ENCODE data around the gene FABP7. TPM values are rescaled to one million over a fixed set of nuclear protein-coding genes. Genes with fewer than 3 reads are reported as not detected.

The FABP7 gene
- total RNA-seq, 2 experiments from 2014 or later = not detected

DNA sequence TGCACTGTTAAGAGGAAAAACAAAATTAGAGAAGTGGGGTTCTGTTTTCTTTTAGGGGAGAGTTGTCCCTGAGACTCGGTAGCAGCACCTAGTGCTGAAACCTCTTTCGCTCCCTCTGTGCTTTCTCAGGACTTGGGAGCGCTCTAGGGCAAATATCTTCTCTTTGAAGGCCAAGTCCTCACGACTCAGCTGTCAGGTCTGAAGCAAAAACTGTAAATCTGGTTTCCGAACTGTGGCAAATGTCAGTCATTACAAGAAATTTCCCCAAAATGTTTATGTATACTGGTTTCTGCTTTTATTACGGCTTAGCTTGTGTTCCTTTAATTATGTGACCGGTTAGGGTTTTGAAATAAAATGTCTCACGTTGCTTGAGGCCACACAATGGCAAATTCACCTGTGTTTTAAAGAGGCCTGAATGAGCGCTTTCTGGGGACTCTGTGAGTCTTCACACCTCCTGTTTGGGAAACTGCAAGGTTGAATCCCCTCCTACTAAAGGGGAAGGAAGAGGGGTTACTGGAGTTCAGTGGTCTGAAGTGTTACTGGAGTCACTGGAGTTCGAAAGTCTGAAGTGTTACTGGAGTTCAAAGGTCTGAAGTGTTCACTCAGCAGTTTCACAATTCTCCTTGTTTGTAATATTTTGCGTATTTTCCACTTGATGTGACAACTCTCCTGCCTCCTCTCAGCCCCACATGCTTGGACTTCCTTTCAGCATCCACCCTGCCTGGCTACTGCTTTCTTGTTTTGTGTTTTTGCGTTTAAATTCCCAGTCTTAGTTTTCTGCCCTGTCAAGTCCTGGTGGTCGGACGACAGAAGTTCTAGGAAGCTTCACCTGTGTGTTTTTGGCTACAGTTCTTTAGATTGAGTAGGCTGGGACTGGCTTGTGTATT is 11.2 kb downstream of the FABP7 start:
- H2AFZ ChIP-seq (ENCODE audit: low read length) = peak overlapping the region; percentile 9; the same call in 1 of the 2 replicates
- POLR2A ChIA-PET = no interaction called here
- H3K4me3 ChIP-seq (ENCODE audit: low read depth, low read length, poor library complexity, severe bottlenecking) = no peak overlapping the region
- DNase-seq (ENCODE audit: low spot score) = no peak
- no TSS peak for BruUV-seq (replicated peaks)
- CTCF ChIA-PET (ENCODE audit: unreplicated experiment) = no interaction called here
- H3K9me3 ChIP-seq (ENCODE audit: low read length) = no peaks in the 10 kb centered on the region
- no peaks in the 10 kb centered on the region for H3K79me2 ChIP-seq (ENCODE audit: insufficient read depth, low read depth, low read length)
- no peak overlapping the region for H3K27ac ChIP-seq (ENCODE audit: low read depth, low read length, poor library complexity, severe bottlenecking)
- no peak for TF ChIP-seq CTCF (conservative IDR thresholded peaks at IDR 0.05; ENCODE audit: low read length)
- TF ChIP-seq EZH2phosphoT487 (IDR thresholded peaks at IDR 0.05; ENCODE audit: borderline replicate concordance, low read depth, low read length) = no peak
- H4K20me1 ChIP-seq (ENCODE audit: insufficient read depth, low read length) = no peaks in the 10 kb centered on the region; the same call in 1 of the 2 replicates
- H3K36me3 ChIP-seq (ENCODE audit: insufficient read depth, low read length) = no peaks in the 10 kb centered on the region
- H3K4me2 ChIP-seq (ENCODE audit: low read length) = no peak overlapping the region
- no peaks in the 10 kb centered on the region for H3K4me1 ChIP-seq (ENCODE audit: insufficient read depth, low read length, poor library complexity, severe bottlenecking)
- intact Hi-C loops (cut with micrococcal nuclease; ENCODE audit: unreplicated experiment) = no loop called here
- no peaks in the 10 kb centered on the region for H3K9me2 ChIP-seq (ENCODE audit: insufficient read depth, low read length)

DNA sequence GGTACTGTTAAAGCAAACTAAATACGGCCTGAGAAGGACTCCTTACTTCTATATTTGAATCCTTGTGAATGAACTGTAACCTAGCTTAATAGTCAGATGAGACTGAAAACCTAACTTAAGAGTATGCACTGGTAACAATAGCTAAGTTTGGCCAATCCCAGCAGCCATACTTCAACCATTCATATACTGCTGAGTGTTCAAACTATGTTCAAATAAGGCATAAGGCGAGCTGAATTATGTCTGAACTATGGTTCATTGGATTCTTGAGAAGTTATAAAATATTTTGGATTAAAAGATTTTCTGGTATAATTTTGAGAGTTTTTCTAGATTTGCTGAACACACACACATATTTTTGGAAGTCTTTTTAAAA is 11.8 kb downstream of the FABP7 start:
- Histone ChIP-seq H3K27ac (ENCODE audit: low read depth, low read length, poor library complexity, severe bottlenecking) (no peak overlapping the region), H3K9me2 (ENCODE audit: insufficient read depth, low read length) (no peaks in the 10 kb centered on the region), H3K9me3 (ENCODE audit: low read length) (no peaks in the 10 kb centered on the region), H3K79me2 (ENCODE audit: insufficient read depth, low read depth, low read length) (no peaks in the 10 kb centered on the region), H3K4me2 (ENCODE audit: low read length) (no peak overlapping the region), H2AFZ (ENCODE audit: low read length) (no peak overlapping the region), H3K4me1 (ENCODE audit: insufficient read depth, low read length, poor library complexity, severe bottlenecking) (no peaks in the 10 kb centered on the region), H4K20me1 (ENCODE audit: insufficient read depth, low read length) (no peaks in the 10 kb centered on the region; the same call in 1 of the 2 replicates), H3K36me3 (ENCODE audit: insufficient read depth, low read length) (no peaks in the 10 kb centered on the region), H3K4me3 (ENCODE audit: low read depth, low read length, poor library complexity, severe bottlenecking) (no peak overlapping the region)
- ChIA-PET POLR2A (no interaction called here), CTCF (ENCODE audit: unreplicated experiment) (no interaction called here)
- TF ChIP-seq EZH2phosphoT487 (IDR thresholded peaks at IDR 0.05; ENCODE audit: borderline replicate concordance, low read depth, low read length) = no peak
- TF ChIP-seq CTCF (conservative IDR thresholded peaks at IDR 0.05; ENCODE audit: low read length) = no peak
- no peak for DNase-seq (ENCODE audit: low spot score)
- BruUV-seq (replicated peaks) = no TSS peak
- intact Hi-C loops (cut with micrococcal nuclease; ENCODE audit: unreplicated experiment) = no loop called here

- intact Hi-C loops (cut with micrococcal nuclease; ENCODE audit: unreplicated experiment) = no loop called here
- H3K4me3 ChIP-seq (ENCODE audit: low read depth, low read length, poor library complexity, severe bottlenecking) = no peak overlapping the region
- no peak overlapping the region for H3K4me2 ChIP-seq (ENCODE audit: low read length)
- no peaks in the 10 kb centered on the region; the same call in 1 of the 2 replicates for H4K20me1 ChIP-seq (ENCODE audit: insufficient read depth, low read length)
- CTCF ChIA-PET (ENCODE audit: unreplicated experiment) = no interaction called here
- H3K9me2 ChIP-seq (ENCODE audit: insufficient read depth, low read length) = no peaks in the 10 kb centered on the region
- no peaks in the 10 kb centered on the region for H3K9me3 ChIP-seq (ENCODE audit: low read length)
- H3K79me2 ChIP-seq (ENCODE audit: insufficient read depth, low read depth, low read length) = no peaks in the 10 kb centered on the region
- no peaks in the 10 kb centered on the region for H3K36me3 ChIP-seq (ENCODE audit: insufficient read depth, low read length)
- no peak for TF ChIP-seq CTCF (conservative IDR thresholded peaks at IDR 0.05; ENCODE audit: low read length)
- TF ChIP-seq EZH2phosphoT487 (IDR thresholded peaks at IDR 0.05; ENCODE audit: borderline replicate concordance, low read depth, low read length) = no peak
- no peak for DNase-seq (ENCODE audit: low spot score)
- BruUV-seq (replicated peaks) = no TSS peak
- POLR2A ChIA-PET = interaction anchor here (0.6 kb wide), 2 partner anchors 96 to 443 kb away, joined by 3 to 6 read pairs; no protein-coding TSS in a partner anchor
- H3K4me1 ChIP-seq (ENCODE audit: insufficient read depth, low read length, poor library complexity, severe bottlenecking) = no peaks in the 10 kb centered on the region
- H2AFZ ChIP-seq (ENCODE audit: low read length) = no peak overlapping the region
- H3K27ac ChIP-seq (ENCODE audit: low read depth, low read length, poor library complexity, severe bottlenecking) = no peak overlapping the region
These were observed 13.2 kb downstream of the FABP7 start for GRCh38 chr6:122792766-122793165.

Measured in OCI-LY7 (cell line).